IMR-90 (cell line): ENCODE data around the gene GRID1. TPM values are rescaled to one million over a fixed set of nuclear protein-coding genes. Genes with fewer than 3 reads are reported as not detected.

ENCODE experiments used
- ATAC-seq: fragments of 200-7000 bp; cut with Tn5 transposase; 2 replicates; pipeline ENCODE4 v1.9.1; 2020; ENCODE audit warnings: low read depth, mild to moderate bottlenecking, moderate library complexity
- BruUV-seq: library from RNA; stranded (reverse); fragments of 400-500 nt; replicated peaks from 2 replicates; lab custom pipeline; 2021; lab: Mats Ljungman, UMichigan
- CTCF ChIA-PET: fragments of 300-600 bp; formaldehyde crosslinking; extraction: SDS; loops from one replicate; lab custom pipeline; 2021; ENCODE audit warnings: antibody characterized with exemption; lab: Yijun Ruan, JAX
- POLR2A ChIA-PET: fragments of 300-600 bp; sonication (Branson Sonifier 250); formaldehyde crosslinking; loops from one replicate; lab custom pipeline; 2022; ENCODE audit warnings: antibody characterized with exemption; ENCODE audit not compliant: unreplicated experiment; lab: Charles Lee
- DNase-seq: peaks from one replicate; pipeline ENCODE4 v3.0.0; 2013
- H2AFZ ChIP-seq: replicated peaks from 2 replicates; pipeline ENCODE3; 2013; ENCODE audit warnings: low read length, mild to moderate bottlenecking; ENCODE audit not compliant: poor library complexity
- H2AK5ac ChIP-seq: 2 replicates; pipeline ENCODE4 v1.6.1; 2013; ENCODE audit warnings: low read depth, low read length, inconsistent platforms
- H2AK9ac ChIP-seq: replicated peaks from 2 replicates; pipeline ENCODE3; 2013; ENCODE audit warnings: mild to moderate bottlenecking, low read depth, low read length, moderate library complexity; ENCODE audit not compliant: poor library complexity
- H2BK120ac ChIP-seq: 2 replicates; pipeline ENCODE4 v1.6.1; 2013; ENCODE audit warnings: low read depth, low read length, inconsistent platforms
- H2BK15ac ChIP-seq: 3 replicates; pipeline ENCODE4 v1.6.1; 2013; ENCODE audit warnings: low read depth, low read length, inconsistent platforms
- H2BK20ac ChIP-seq: 2 replicates; pipeline ENCODE4 v1.6.1; 2013; ENCODE audit warnings: low read depth, mild to moderate bottlenecking, inconsistent platforms, low read length, moderate library complexity
- H2BK5ac ChIP-seq: 2 replicates; pipeline ENCODE4 v1.6.1; 2013; ENCODE audit warnings: mild to moderate bottlenecking, low read depth, low read length, inconsistent platforms; ENCODE audit not compliant: poor library complexity, severe bottlenecking
- H3K14ac ChIP-seq: replicated peaks from 2 replicates; pipeline ENCODE4 v1.6.1; 2013; ENCODE audit warnings: low read depth, low read length, inconsistent platforms
- H3K18ac ChIP-seq: 2 replicates; pipeline ENCODE4 v1.6.1; 2013; ENCODE audit warnings: low read depth, low read length, control low read depth
- H3K23ac ChIP-seq: 2 replicates; pipeline ENCODE4 v1.6.1; 2013; ENCODE audit warnings: low read depth, low read length, inconsistent platforms
- H3K27ac ChIP-seq: 2 replicates; pipeline ENCODE4 v1.5.1; 2013; ENCODE audit warnings: mild to moderate bottlenecking, control low read depth, low read length; ENCODE audit not compliant: insufficient read depth
- H3K27me3 ChIP-seq: 2 replicates; pipeline ENCODE4 v1.6.1; 2013; ENCODE audit warnings: low read length; ENCODE audit not compliant: control insufficient read depth, insufficient read depth
- H3K36me3 ChIP-seq: 2 replicates; pipeline ENCODE4 v1.6.1; 2013; ENCODE audit warnings: low read length, mixed read lengths; ENCODE audit not compliant: control insufficient read depth, insufficient read depth
- H3K4ac ChIP-seq: 2 replicates; pipeline ENCODE4 v1.6.1; 2013; ENCODE audit warnings: low read depth, low read length, inconsistent platforms
- H3K4me1 ChIP-seq: 2 replicates; pipeline ENCODE4 v1.6.1; 2013; ENCODE audit warnings: low read length, mixed read lengths; ENCODE audit not compliant: control insufficient read depth, insufficient read depth
- H3K4me2 ChIP-seq: 2 replicates; pipeline ENCODE4 v1.6.1; 2013; ENCODE audit warnings: low read depth, mild to moderate bottlenecking, control low read depth, low read length, moderate library complexity
- H3K4me3 ChIP-seq: 2 replicates; pipeline ENCODE4 v1.5.1; 2013; ENCODE audit warnings: low read depth, mild to moderate bottlenecking, control low read depth, low read length, moderate library complexity; ENCODE audit not compliant: insufficient read depth
- H3K56ac ChIP-seq: 2 replicates; pipeline ENCODE4 v1.6.1; 2013; ENCODE audit warnings: low read length, inconsistent platforms; ENCODE audit not compliant: insufficient read depth; ENCODE audit errors: extremely low read depth
- H3K79me1 ChIP-seq, 2 experiments: 2 replicates each; pipeline ENCODE4 v1.6.1; 2013; ENCODE audit warnings: low read length in 2 of 2, inconsistent platforms in 1 of 2, low read depth in 1 of 2
- H3K9ac ChIP-seq: 2 replicates; pipeline ENCODE4 v1.6.1; 2013; ENCODE audit warnings: low read depth, low read length, control low read depth
- H3K9me1 ChIP-seq: 2 replicates; pipeline ENCODE4 v1.6.1; 2013; ENCODE audit warnings: low read length, inconsistent platforms; ENCODE audit not compliant: insufficient read depth
- H3K9me3 ChIP-seq: 2 replicates; pipeline ENCODE4 v1.6.1; 2013; ENCODE audit warnings: low read length; ENCODE audit not compliant: control insufficient read depth, insufficient read depth
- H4K20me1 ChIP-seq: 2 replicates; pipeline ENCODE4 v1.6.1; 2013; ENCODE audit warnings: low read length, inconsistent platforms; ENCODE audit not compliant: insufficient read depth
- H4K5ac ChIP-seq: 2 replicates; pipeline ENCODE4 v1.6.1; 2013; ENCODE audit warnings: mild to moderate bottlenecking, low read depth, low read length, control low read depth
- H4K8ac ChIP-seq, 2 experiments: 2 replicates each; pipeline ENCODE4 v1.6.1; 2013; ENCODE audit warnings: low read depth in 2 of 2, low read length in 2 of 2, control low read depth in 1 of 2, inconsistent platforms in 1 of 2
- H4K91ac ChIP-seq: 2 replicates; pipeline ENCODE4 v1.6.1; 2013; ENCODE audit warnings: low read depth, low read length, inconsistent platforms; ENCODE audit not compliant: insufficient read depth
- CHD1 ChIP-seq: IDR thresholded peaks from 2 replicates; pipeline ENCODE4 v1.6.1; 2012; ENCODE audit warnings: low read depth, low read length, improper control_type of control experiment
- FOS ChIP-seq: fragments of 150-350 bp; IDR thresholded peaks from 2 replicates; pipeline ENCODE4 v1.6.1; 2016; ENCODE audit warnings: low read depth, low read length
- MAZ ChIP-seq: IDR thresholded peaks from 2 replicates; pipeline ENCODE4 v1.6.1; 2012; ENCODE audit warnings: low read depth, mild to moderate bottlenecking, low read length, improper control_type of control experiment, moderate library complexity, borderline replicate concordance
- POLR2A ChIP-seq: IDR thresholded peaks from 2 replicates; pipeline ENCODE4 v1.6.1; 2012; ENCODE audit warnings: mild to moderate bottlenecking, low read depth, low read length
- RAD21 ChIP-seq: IDR thresholded peaks from 2 replicates; pipeline ENCODE4 v1.6.1; 2012; ENCODE audit warnings: low read length, improper control_type of control experiment
- SMC3 ChIP-seq: fragments of 150-350 bp; IDR thresholded peaks from 2 replicates; pipeline ENCODE4 v1.6.1; 2016; ENCODE audit warnings: low read depth, mild to moderate bottlenecking, antibody characterized with exemption, low read length, moderate library complexity
- WGBS, 2 experiments: methylation state at CpG; one replicate each; pipeline versions ENCODE4 v1.1.5 to v1.1.7; 2013; ENCODE audit warnings: missing lambda C conversion rate in 2 of 2; ENCODE audit not compliant: insufficient read length in 1 of 2; ENCODE audit errors: extremely low coverage in 2 of 2; 5-methylcytosine and 5-hydroxymethylcytosine counted together
- dilution Hi-C: fragments of 300-500 bp; cut with HindIII; formaldehyde crosslinking; loops from one replicate; pipeline ENCODE4 v1.14.3; 2018; ENCODE audit warnings: low sequenced_read_pairs; ENCODE audit not compliant: unreplicated experiment
- in situ Hi-C: fragments of 300-500 bp; cut with MboI; formaldehyde crosslinking; loops from 3 replicates; pipeline ENCODE4 v1.14.3; 2019; ENCODE audit warnings: low sequenced_read_pairs, inconsistent platforms, mixed read lengths
- intact Hi-C: fragments of 100-400 bp; cut with micrococcal nuclease; formaldehyde crosslinking; loops from 2 replicates; pipeline ENCODE4 v1.10.0; 2022
- polyA plus RNA-seq, 3 experiments: library from polyadenylated mRNA; depleted of rRNA; stranded (reverse); fragments of >200 nt; gene quantifications; 2 replicates each; pipeline ENCODE4 v1.2.3, GENCODE V29; 2012; ENCODE audit warnings: low replicate concordance in 1 of 3
- total RNA-seq: library from RNA; depleted of rRNA; stranded (reverse); fragments of >200 nt; gene quantifications from 2 replicates; pipeline ENCODE4 v1.2.3, GENCODE V29; 2012
- TF ChIP-seq, protein P1 (sequence below): conservative IDR thresholded peaks from 2 replicates; pipeline ENCODE4 v1.5.1; 2012; ENCODE audit warnings: mild to moderate bottlenecking, low read depth, low read length, improper control_type of control experiment
- TF ChIP-seq, protein P2 (sequence below): fragments of 150-350 bp; IDR thresholded peaks from 2 replicates; pipeline ENCODE4 v1.6.1; 2016; ENCODE audit warnings: low read depth, mild to moderate bottlenecking, low read length, moderate library complexity, borderline replicate concordance
- TF ChIP-seq, protein P3 (sequence below): fragments of 150-350 bp; IDR thresholded peaks from 2 replicates; pipeline ENCODE4 v1.6.1; 2017; ENCODE audit warnings: mild to moderate bottlenecking, antibody characterized with exemption, low read length, low read depth

Gene GRID1
- total and polyA plus RNA-seq, 2 of the 4 experiments (the other 2 are of a cell fraction) = not detected

DNA sequence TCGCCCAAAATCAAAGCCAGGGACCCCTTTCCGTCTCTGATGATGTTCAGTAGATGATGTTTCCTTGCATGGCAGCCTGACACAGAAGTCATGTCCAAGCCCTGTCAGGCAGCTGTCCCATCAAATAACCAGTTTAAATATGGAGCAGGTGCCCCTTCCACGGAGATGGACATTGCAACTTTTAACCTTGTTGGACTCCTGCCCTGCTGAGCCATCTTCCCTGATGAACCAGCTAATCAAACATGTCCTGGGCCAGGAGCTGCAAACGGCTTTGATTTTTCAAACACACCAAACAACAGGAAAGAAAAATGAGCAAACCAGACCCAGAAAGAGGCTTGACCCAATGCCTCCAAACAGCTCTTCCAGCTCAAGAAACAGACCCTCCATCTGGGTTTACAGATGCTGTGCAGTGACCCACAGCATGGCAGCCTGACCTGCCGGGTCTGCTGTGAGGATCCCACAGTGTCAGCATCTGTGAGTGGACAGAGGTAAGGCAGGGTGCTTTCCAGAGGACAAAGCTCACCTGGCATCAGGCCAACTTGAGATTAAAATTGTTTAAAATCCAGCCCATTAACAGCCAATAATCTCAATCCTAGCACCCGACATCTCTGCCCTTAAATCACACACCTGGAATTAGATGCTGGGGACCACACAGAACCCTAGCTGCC is 372.6 kb downstream of the GRID1 start:
- H3K4me1 ChIP-seq = no peaks in the 10 kb centered on the region
- no peak overlapping the region for H2BK5ac ChIP-seq
- WGBS, 2 experiments = 0% methylated on average over 2 of the region's 6 CpGs; no CpG with 5 or more reads in 1 of the 2 experiments
- no peak overlapping the region for H3K4me2 ChIP-seq
- TF ChIP-seq POLR2A (no peak), FOS (no peak), CHD1 (no peak), MAZ (no peak), SMC3 (no peak), RAD21 (no peak)
- TF ChIP-seq, protein P1, sequence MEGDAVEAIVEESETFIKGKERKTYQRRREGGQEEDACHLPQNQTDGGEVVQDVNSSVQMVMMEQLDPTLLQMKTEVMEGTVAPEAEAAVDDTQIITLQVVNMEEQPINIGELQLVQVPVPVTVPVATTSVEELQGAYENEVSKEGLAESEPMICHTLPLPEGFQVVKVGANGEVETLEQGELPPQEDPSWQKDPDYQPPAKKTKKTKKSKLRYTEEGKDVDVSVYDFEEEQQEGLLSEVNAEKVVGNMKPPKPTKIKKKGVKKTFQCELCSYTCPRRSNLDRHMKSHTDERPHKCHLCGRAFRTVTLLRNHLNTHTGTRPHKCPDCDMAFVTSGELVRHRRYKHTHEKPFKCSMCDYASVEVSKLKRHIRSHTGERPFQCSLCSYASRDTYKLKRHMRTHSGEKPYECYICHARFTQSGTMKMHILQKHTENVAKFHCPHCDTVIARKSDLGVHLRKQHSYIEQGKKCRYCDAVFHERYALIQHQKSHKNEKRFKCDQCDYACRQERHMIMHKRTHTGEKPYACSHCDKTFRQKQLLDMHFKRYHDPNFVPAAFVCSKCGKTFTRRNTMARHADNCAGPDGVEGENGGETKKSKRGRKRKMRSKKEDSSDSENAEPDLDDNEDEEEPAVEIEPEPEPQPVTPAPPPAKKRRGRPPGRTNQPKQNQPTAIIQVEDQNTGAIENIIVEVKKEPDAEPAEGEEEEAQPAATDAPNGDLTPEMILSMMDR = no peak
- TF ChIP-seq, protein P2, sequence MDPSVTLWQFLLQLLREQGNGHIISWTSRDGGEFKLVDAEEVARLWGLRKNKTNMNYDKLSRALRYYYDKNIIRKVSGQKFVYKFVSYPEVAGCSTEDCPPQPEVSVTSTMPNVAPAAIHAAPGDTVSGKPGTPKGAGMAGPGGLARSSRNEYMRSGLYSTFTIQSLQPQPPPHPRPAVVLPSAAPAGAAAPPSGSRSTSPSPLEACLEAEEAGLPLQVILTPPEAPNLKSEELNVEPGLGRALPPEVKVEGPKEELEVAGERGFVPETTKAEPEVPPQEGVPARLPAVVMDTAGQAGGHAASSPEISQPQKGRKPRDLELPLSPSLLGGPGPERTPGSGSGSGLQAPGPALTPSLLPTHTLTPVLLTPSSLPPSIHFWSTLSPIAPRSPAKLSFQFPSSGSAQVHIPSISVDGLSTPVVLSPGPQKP = no peak
- TF ChIP-seq, protein P3, sequence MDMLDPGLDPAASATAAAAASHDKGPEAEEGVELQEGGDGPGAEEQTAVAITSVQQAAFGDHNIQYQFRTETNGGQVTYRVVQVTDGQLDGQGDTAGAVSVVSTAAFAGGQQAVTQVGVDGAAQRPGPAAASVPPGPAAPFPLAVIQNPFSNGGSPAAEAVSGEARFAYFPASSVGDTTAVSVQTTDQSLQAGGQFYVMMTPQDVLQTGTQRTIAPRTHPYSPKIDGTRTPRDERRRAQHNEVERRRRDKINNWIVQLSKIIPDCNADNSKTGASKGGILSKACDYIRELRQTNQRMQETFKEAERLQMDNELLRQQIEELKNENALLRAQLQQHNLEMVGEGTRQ = no peak
- in situ Hi-C loops = no loop called here
- CTCF ChIA-PET = no interaction called here
- peaks cover 9% of the 10 kb centered on the region for H3K9me3 ChIP-seq
- H3K18ac ChIP-seq = no peak overlapping the region
- H3K36me3 ChIP-seq = no peaks in the 10 kb centered on the region
- H3K79me1 ChIP-seq = no peaks in the 10 kb centered on the region
- H3K9ac ChIP-seq = no peak overlapping the region
- intact Hi-C loops = no loop called here
- no TSS peak for BruUV-seq
- H2AK9ac ChIP-seq = no peak overlapping the region
- ATAC-seq = no peak
- no peak for DNase-seq
- H3K9me1 ChIP-seq = no peaks in the 10 kb centered on the region
- H3K23ac ChIP-seq = no peak overlapping the region
- no peak overlapping the region for H2AFZ ChIP-seq
- H4K8ac ChIP-seq = no peak overlapping the region
- POLR2A ChIA-PET = no interaction called here
- H3K56ac ChIP-seq = no peak overlapping the region
- H3K4ac ChIP-seq = no peak overlapping the region
- no peak overlapping the region for H3K4me3 ChIP-seq
- H2AK5ac ChIP-seq = no peak overlapping the region
- no peaks in the 10 kb centered on the region for H3K27me3 ChIP-seq
- H4K5ac ChIP-seq = no peak overlapping the region
- H2BK20ac ChIP-seq = no peak overlapping the region
- no peak overlapping the region for H2BK120ac ChIP-seq
- H3K27ac ChIP-seq = no peak overlapping the region
- H3K14ac ChIP-seq = no peak overlapping the region
- H4K91ac ChIP-seq = no peak overlapping the region
- no peaks in the 10 kb centered on the region for H4K20me1 ChIP-seq
- no peak overlapping the region for H2BK15ac ChIP-seq
- dilution Hi-C loops = no loop called here
